OCI-LY7 (cell line): ENCODE measurements around the gene CORO6.

Experiments
- CTCF ChIP-seq: fragments of 200-600 bp; sonication (generic); conservative IDR thresholded peaks from 2 replicates; pipeline ENCODE4 v1.5.1; 2014; ENCODE audit warnings: mild to moderate bottlenecking, antibody characterized with exemption, low read length, moderate library complexity, mixed read lengths
- EZH2phosphoT487 ChIP-seq: fragments of 200-600 bp; sonication (generic); IDR thresholded peaks from 2 replicates; pipeline ENCODE4 v1.6.1; 2018; ENCODE audit warnings: low read depth, borderline replicate concordance, mild to moderate bottlenecking, mixed run types, antibody characterized with exemption, low read length, moderate library complexity, mixed read lengths

GRCh38 chr17:29573558-29573869 is 49.2 kb downstream of the CORO6 start:
- TF ChIP-seq CTCF (no peak), EZH2phosphoT487 (no peak)
